ENCODE results near the gene MCUR1.

Gene MCUR1

DNA sequence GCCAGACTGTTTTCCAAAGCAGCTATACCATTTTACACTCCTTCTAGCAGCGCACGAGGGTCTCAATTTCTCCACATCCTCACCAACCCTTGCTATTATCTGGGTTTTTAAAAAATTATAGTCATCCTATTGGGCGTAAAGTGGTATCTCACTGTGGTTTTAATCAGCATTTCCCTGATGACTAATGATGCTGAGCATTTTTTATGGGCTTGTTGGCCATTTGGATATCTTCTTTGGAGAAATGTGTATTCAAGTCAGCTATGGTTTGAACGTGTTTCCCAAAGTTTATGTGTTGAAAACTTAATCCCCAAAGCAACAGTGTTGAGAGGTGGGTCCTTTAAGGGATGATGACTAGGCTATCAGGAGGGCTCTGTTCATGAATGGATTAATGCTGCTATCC is 6.7 kb downstream of the MCUR1 start:
- H2BK12ac ChIP-seq (ENCODE audit: low read length in 2 of 2) = no peak overlapping the region
- H3K14ac ChIP-seq (ENCODE audit: low read length in 2 of 2) = no peak overlapping the region
- H3K23ac ChIP-seq (ENCODE audit: low read length in 2 of 2) = no peak overlapping the region
- no peak overlapping the region for H3K18ac ChIP-seq (ENCODE audit: low read depth in 1 of 2, low read length in 2 of 2)
- H2AK5ac ChIP-seq (ENCODE audit: low read length, severe bottlenecking) = no peak overlapping the region
- no peak overlapping the region for H4K91ac ChIP-seq (ENCODE audit: low read length)
- H3K27me3 ChIP-seq (ENCODE audit: control insufficient read depth in 1 of 2, insufficient read depth in 1 of 2, low read length in 2 of 2) = no peaks in the 10 kb centered on the region
- no peak overlapping the region for H3K4me3 ChIP-seq (ENCODE audit: insufficient read depth in 1 of 2, low read depth in 1 of 2, low read length in 2 of 2)
- no peak overlapping the region for H2BK120ac ChIP-seq (ENCODE audit: low read depth, low read length)
- H3K36me3 ChIP-seq (ENCODE audit: control insufficient read depth in 1 of 2, insufficient read depth in 2 of 2, low read depth in 1 of 2, low read length in 2 of 2) = peaks cover 4 to 25% of the 10 kb centered on the region in 2 experiments
- H3K4ac ChIP-seq (ENCODE audit: low read depth in 1 of 2, low read length in 2 of 2) = no peak overlapping the region
- no peak overlapping the region for H3K27ac ChIP-seq (ENCODE audit: low read length, poor library complexity, severe bottlenecking)
- H3K79me1 ChIP-seq (replicated peaks; ENCODE audit: low read length, poor library complexity, severe bottlenecking) = peaks cover 24% of the 10 kb centered on the region
- peak; percentile 19 for DNase-seq
- no peaks in the 10 kb centered on the region for H3K4me1 ChIP-seq (ENCODE audit: control insufficient read depth, insufficient read depth, low read depth, low read length)
- 48% methylated on average over 2 of the region's 4 CpGs for WGBS
- H3K9ac ChIP-seq (ENCODE audit: low read length) = no peak overlapping the region
- H3K4me2 ChIP-seq (ENCODE audit: low read length, poor library complexity, severe bottlenecking) = no peak overlapping the region
- H2BK15ac ChIP-seq (ENCODE audit: low read depth, poor library complexity, severe bottlenecking) = no peak overlapping the region
- no peak overlapping the region for H2AFZ ChIP-seq (ENCODE audit: low read depth, low read length)
- no peak overlapping the region for H4K8ac ChIP-seq (ENCODE audit: low read length)
- no peaks in the 10 kb centered on the region for H3K9me3 ChIP-seq (ENCODE audit: control insufficient read depth, low read length)
- H2BK5ac ChIP-seq (ENCODE audit: low read depth, low read length, poor library complexity, severe bottlenecking) = no peak overlapping the region

GRCh38 chr6:13803581-13803980 is 10.8 kb downstream of the MCUR1 start:
- H3K27me3 ChIP-seq (ENCODE audit: control insufficient read depth in 1 of 2, insufficient read depth in 1 of 2, low read length in 2 of 2) = no peaks in the 10 kb centered on the region
- H2AK5ac ChIP-seq (ENCODE audit: low read length, severe bottlenecking) = no peak overlapping the region
- H2AFZ ChIP-seq (ENCODE audit: low read depth, low read length) = no peak overlapping the region
- no peak overlapping the region for H3K4me2 ChIP-seq (ENCODE audit: low read length, poor library complexity, severe bottlenecking)
- H2BK5ac ChIP-seq (ENCODE audit: low read depth, low read length, poor library complexity, severe bottlenecking) = no peak overlapping the region
- no peak overlapping the region for H3K4ac ChIP-seq (ENCODE audit: low read depth in 1 of 2, low read length in 2 of 2)
- no peak overlapping the region for H4K8ac ChIP-seq (ENCODE audit: low read length)
- peaks cover 21 to 58% of the 10 kb centered on the region in 2 experiments for H3K36me3 ChIP-seq (ENCODE audit: control insufficient read depth in 1 of 2, insufficient read depth in 2 of 2, low read depth in 1 of 2, low read length in 2 of 2)
- H3K4me3 ChIP-seq (ENCODE audit: insufficient read depth in 1 of 2, low read depth in 1 of 2, low read length in 2 of 2) = no peak overlapping the region
- H3K18ac ChIP-seq (ENCODE audit: low read depth in 1 of 2, low read length in 2 of 2) = no peak overlapping the region
- H3K4me1 ChIP-seq (ENCODE audit: control insufficient read depth, insufficient read depth, low read depth, low read length) = no peaks in the 10 kb centered on the region
- H3K14ac ChIP-seq (ENCODE audit: low read length in 2 of 2) = no peak overlapping the region
- H3K9me3 ChIP-seq (ENCODE audit: control insufficient read depth, low read length) = no peaks in the 10 kb centered on the region
- no peak overlapping the region for H3K27ac ChIP-seq (ENCODE audit: low read length, poor library complexity, severe bottlenecking)
- peaks cover 15% of the 10 kb centered on the region for H3K79me1 ChIP-seq (replicated peaks; ENCODE audit: low read length, poor library complexity, severe bottlenecking)
- no peak overlapping the region for H4K91ac ChIP-seq (ENCODE audit: low read length)
- H3K9ac ChIP-seq (ENCODE audit: low read length) = no peak overlapping the region
- no peak overlapping the region for H3K23ac ChIP-seq (ENCODE audit: low read length in 2 of 2)
- no peak for DNase-seq
- H2BK15ac ChIP-seq (ENCODE audit: low read depth, poor library complexity, severe bottlenecking) = no peak overlapping the region
- whole genome bisulfite sequencing = 100% methylated on average over 3 of the region's 4 CpGs
- no peak overlapping the region for H2BK12ac ChIP-seq (ENCODE audit: low read length in 2 of 2)
- H2BK120ac ChIP-seq (ENCODE audit: low read depth, low read length) = no peak overlapping the region

- Histone ChIP-seq H3K36me3 (ENCODE audit: control insufficient read depth in 1 of 2, insufficient read depth in 2 of 2, low read depth in 1 of 2, low read length in 2 of 2) (peaks cover 21 to 56% of the 10 kb centered on the region in 2 experiments), H3K14ac (ENCODE audit: low read length in 2 of 2) (no peak overlapping the region), H4K91ac (ENCODE audit: low read length) (no peak overlapping the region), H3K4me3 (ENCODE audit: insufficient read depth in 1 of 2, low read depth in 1 of 2, low read length in 2 of 2) (no peak overlapping the region), H2BK5ac (ENCODE audit: low read depth, low read length, poor library complexity, severe bottlenecking) (no peak overlapping the region), H2BK120ac (ENCODE audit: low read depth, low read length) (no peak overlapping the region), H3K23ac (ENCODE audit: low read length in 2 of 2) (no peak overlapping the region), H3K9ac (ENCODE audit: low read length) (no peak overlapping the region), H4K8ac (ENCODE audit: low read length) (no peak overlapping the region), H2BK12ac (ENCODE audit: low read length in 2 of 2) (no peak overlapping the region), H3K4me2 (ENCODE audit: low read length, poor library complexity, severe bottlenecking) (no peak overlapping the region), H3K27me3 (ENCODE audit: control insufficient read depth in 1 of 2, insufficient read depth in 1 of 2, low read length in 2 of 2) (no peaks in the 10 kb centered on the region), H2AFZ (ENCODE audit: low read depth, low read length) (no peak overlapping the region), H3K4ac (ENCODE audit: low read depth in 1 of 2, low read length in 2 of 2) (no peak overlapping the region), H3K9me3 (ENCODE audit: control insufficient read depth, low read length) (no peaks in the 10 kb centered on the region), H2BK15ac (ENCODE audit: low read depth, poor library complexity, severe bottlenecking) (no peak overlapping the region), H2AK5ac (ENCODE audit: low read length, severe bottlenecking) (no peak overlapping the region), H3K27ac (ENCODE audit: low read length, poor library complexity, severe bottlenecking) (no peak overlapping the region), H3K4me1 (ENCODE audit: control insufficient read depth, insufficient read depth, low read depth, low read length) (peaks cover under 1% of the 10 kb centered on the region), H3K79me1 (replicated peaks; ENCODE audit: low read length, poor library complexity, severe bottlenecking) (peaks cover 12% of the 10 kb centered on the region), H3K18ac (ENCODE audit: low read depth in 1 of 2, low read length in 2 of 2) (no peak overlapping the region)
- 100% methylated on average over 1 of the region's 3 CpGs for WGBS
- DNase-seq = no peak
These were observed 13.7 kb downstream of the MCUR1 start for GRCh38 chr6:13800615-13801014.

- Histone ChIP-seq H3K27ac (ENCODE audit: low read length, poor library complexity, severe bottlenecking) (no peak overlapping the region), H2AK5ac (ENCODE audit: low read length, severe bottlenecking) (no peak overlapping the region), H3K4me3 (ENCODE audit: insufficient read depth in 1 of 2, low read depth in 1 of 2, low read length in 2 of 2) (no peak overlapping the region), H2BK12ac (ENCODE audit: low read length in 2 of 2) (no peak overlapping the region), H2AFZ (ENCODE audit: low read depth, low read length) (no peak overlapping the region), H4K8ac (ENCODE audit: low read length) (no peak overlapping the region), H3K14ac (ENCODE audit: low read length in 2 of 2) (no peak overlapping the region), H3K4me2 (ENCODE audit: low read length, poor library complexity, severe bottlenecking) (no peak overlapping the region), H3K4ac (ENCODE audit: low read depth in 1 of 2, low read length in 2 of 2) (no peak overlapping the region), H3K36me3 (ENCODE audit: control insufficient read depth in 1 of 2, insufficient read depth in 2 of 2, low read depth in 1 of 2, low read length in 2 of 2) (peaks cover 14 to 53% of the 10 kb centered on the region in 2 experiments), H3K9me3 (ENCODE audit: control insufficient read depth, low read length) (no peaks in the 10 kb centered on the region), H3K9ac (ENCODE audit: low read length) (no peak overlapping the region), H4K91ac (ENCODE audit: low read length) (no peak overlapping the region), H3K18ac (ENCODE audit: low read depth in 1 of 2, low read length in 2 of 2) (no peak overlapping the region), H2BK5ac (ENCODE audit: low read depth, low read length, poor library complexity, severe bottlenecking) (no peak overlapping the region), H3K27me3 (ENCODE audit: control insufficient read depth in 1 of 2, insufficient read depth in 1 of 2, low read length in 2 of 2) (no peaks in the 10 kb centered on the region), H2BK15ac (ENCODE audit: low read depth, poor library complexity, severe bottlenecking) (no peak overlapping the region), H3K4me1 (ENCODE audit: control insufficient read depth, insufficient read depth, low read depth, low read length) (peaks cover 2% of the 10 kb centered on the region), H2BK120ac (ENCODE audit: low read depth, low read length) (no peak overlapping the region), H3K23ac (ENCODE audit: low read length in 2 of 2) (no peak overlapping the region), H3K79me1 (replicated peaks; ENCODE audit: low read length, poor library complexity, severe bottlenecking) (peaks cover 4% of the 10 kb centered on the region)
- WGBS = no CpG with 5 or more reads among the region's 1 CpG
- DNase-seq = no peak
These were observed 17.6 kb downstream of the MCUR1 start for GRCh38 chr6:13796781-13797180.

Data from mesenchymal stem cell (in vitro differentiated cells and primary cell).